Activated naive CD4-positive, alpha-beta T cell treated with Interleukin-2 at 50 U/mL for 16 hours (primary cell): ENCODE results near the gene NCAPG2.

Experiments
- DNase-seq: peaks from one replicate; pipeline ENCODE4 v3.0.0-alpha.2; 2020

Gene NCAPG2

GRCh38 chr7:158732494-158733219 lies 28.1 kb upstream of the NCAPG2 start:
- DNase-seq = no peak

GRCh38 chr7:158731761-158732160 lies 27.2 kb upstream of the NCAPG2 start:
- no peak for DNase-seq

DNA sequence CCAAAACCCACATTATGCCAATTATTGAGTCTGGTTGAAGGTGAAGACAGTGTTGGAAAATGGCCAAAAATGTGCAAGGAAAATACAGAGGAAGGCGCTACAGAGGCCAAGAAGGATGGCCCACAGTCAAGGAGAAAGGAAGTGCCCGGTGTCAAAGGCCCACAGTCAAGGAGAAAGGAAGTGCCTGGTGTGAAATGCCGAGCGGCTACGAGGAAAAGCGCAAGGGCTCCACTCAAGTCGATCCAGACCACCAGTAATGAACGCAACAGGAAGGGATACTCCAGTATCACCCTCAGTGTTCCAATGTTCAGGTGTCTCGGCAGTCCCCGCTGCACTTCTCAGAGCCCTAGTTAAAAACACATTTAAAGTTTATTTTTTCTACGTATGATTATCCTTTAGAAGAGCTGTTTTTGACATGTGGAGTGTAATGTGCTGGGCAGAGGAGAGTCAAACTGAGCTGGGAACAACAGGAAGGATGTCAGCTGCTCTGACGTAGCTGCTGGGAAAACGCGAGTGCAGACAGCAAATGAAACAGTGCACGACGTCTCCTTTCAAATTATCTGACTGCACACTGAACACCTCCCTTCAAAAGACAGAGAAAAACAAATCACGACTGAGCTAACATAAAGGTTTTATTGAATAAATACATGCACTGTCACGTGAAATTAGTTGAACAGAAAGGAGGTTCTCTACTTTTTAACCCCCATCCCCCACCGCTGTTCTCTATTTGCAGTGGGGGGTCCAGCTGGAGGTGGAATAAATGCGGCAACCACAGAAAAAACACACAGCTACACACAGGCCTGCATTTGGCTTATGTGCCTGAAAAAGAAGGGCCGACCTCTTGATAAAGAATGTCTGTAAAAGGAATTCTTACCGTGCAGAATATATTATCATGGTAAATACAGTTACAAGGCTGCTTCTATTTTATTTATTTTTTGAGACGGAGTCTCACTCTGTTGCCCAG lies 26.1 kb upstream of the NCAPG2 start:
- no peak for DNase-seq

DNA sequence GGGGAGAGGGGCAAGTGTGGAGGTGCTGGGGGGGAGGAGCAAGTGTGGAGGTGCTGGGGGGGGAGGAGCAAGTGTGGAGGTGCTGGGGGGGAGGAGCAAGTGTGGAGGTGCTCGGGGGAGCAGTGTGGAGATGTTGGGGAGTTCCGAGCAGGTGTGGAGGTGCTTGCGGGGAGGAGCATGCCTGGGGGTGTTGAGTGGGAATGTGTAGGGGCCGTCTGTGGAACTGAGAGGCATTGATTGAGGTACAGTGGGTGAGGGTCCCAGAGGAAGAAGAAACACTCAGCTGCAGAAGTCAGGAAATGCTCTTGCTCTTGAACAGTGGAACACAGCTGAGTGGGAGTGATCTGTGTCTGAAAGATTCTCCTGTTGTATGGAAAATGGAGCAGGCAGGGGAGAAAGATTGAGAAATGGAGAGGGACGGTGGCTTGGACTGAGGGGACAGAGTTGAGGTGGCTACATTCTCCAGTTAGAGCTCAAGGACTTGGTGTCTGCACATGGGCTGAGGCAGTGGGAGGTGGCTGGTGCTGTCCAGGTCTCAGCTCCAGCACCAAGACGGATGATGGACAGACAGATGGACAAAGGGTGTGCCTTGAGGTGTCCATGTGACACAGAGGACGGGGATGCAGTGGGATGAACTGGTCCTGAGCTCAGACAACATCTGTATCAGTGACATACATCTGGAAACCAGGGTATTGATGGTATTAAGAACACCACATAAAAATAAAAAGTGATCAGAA lies 25.2 kb upstream of the NCAPG2 start:
- no peak for DNase-seq

GRCh38 chr7:158728911-158729645 lies 24.5 kb upstream of the NCAPG2 start:
- no peak for DNase-seq

DNA sequence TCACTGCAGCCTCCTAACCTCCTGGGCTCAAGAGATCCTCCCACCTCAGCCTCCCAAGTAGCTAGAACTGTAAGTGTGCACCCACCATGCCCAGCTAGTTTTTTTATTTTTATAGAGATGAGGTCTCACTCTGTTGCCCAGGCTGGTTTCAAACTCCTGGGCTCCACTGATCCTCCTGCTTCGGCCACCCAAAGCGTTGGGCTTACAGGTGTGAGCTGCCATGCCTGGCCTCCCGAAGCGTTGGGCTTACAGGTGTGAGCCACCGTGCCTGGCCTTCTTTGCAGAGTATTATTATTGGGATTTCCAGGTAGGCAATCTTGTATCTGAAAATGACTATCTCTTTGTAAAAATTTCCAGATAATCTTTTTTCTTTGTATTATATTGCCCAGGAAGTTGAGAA lies 23.1 kb upstream of the NCAPG2 start:
- DNase-seq = no peak

GRCh38 chr7:158726277-158726807 lies 21.7 kb upstream of the NCAPG2 start:
- DNase-seq = no peak

DNA sequence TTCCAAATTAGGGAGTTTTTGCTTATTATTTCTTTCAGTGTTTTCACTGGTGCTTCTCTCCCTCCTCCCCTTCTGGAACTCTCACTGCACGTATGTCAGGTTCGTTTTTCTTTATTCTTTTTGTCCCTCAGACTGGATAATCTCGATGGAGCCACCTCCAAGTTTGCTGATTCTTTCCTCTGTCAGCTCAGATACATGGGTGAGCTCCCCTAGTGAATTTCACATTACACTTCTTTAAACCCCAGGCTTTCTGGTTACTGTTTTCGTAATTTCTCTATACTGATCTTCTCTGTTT lies 20.8 kb upstream of the NCAPG2 start:
- DNase-seq = no peak

- no peak for DNase-seq
Measured at GRCh38 chr7:158724658-158725505, 20.3 kb upstream of the NCAPG2 start.

DNA sequence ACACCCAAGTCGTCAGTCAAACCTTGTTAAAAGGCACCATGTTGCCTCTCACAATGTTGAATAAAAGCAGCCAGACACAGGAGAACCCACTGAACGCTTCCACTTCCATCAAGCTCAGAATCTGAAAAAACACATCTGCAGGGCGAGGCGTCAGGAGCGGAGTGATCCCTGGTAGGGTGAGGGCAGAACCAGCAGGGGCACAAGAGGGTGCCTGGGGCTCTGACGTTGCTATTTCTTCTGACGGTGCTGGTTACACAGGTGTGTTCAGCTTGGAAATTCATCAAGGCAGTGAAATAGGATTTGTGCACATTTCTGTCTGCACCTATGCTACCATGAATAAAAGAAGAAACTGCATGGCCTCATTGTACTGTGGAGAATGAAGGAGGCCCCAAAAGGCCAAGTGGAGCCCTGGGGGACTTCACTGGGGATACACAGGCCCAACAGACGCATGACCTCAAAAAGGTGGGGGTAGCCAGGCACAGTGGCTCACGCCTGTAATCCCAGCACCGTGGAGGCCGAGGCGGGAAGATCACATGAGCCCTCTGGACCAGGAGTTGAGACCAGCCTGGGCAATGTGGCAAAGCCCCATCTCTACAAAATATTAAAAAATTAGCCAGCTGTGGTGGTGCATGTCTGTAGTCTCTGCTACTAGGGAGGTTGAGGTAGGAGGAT lies 19.2 kb upstream of the NCAPG2 start:
- DNase-seq = no peak

- DNase-seq = no peak
Measured at GRCh38 chr7:158723266-158723665, 18.7 kb upstream of the NCAPG2 start.

DNA sequence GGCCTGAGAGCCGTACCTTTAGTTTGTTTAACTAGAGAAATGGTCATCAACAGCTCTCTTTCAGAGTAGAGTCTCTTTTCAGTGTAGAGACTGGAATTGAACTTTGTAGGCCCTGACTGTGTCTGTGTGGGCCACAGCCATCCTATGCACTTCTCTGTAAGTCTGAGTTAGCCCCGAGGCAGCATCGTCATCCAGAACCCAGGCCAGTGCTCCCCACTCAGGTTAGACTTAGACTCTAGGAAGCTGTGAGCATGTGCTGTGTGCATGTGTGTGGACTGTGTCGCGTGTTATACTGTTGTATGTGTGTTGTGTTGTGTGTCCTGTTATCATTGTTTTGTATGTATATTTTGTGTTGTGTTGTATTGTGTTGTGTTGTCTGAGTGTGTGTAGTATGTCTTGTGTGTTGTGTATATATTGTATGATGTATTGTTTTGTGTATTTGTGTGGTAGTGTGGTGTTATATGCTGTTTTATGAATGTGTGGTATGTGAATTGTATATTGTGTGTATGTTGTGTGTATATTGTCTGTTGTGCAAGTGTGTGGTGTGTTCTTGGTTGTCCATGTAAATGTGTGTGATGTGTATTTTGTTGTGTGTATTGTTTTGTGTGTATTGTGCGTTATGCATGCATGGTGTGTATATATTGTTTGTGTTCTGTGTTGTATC lies 18.1 kb upstream of the NCAPG2 start:
- no peak for DNase-seq

GRCh38 chr7:158720112-158720511 lies 15.5 kb upstream of the NCAPG2 start:
- DNase-seq = no peak

DNA sequence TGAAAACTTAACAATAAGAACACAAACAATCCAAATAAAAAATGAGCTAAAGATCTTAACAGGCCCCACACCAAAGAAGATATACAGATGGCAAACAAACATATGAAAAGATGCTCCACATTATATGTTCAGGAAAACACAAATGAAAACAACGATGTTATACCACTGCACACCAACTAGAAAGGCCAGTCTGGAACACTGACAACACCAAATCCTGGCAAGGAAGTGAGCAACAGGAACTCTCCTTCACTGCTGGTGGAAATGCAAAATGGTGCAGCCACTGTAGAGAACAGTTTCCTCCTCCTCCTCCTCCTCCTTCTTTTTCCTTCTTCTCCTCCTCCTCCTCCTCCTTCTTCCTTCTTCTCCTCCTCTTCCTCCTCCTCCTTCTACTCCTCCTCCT lies 12.2 kb upstream of the NCAPG2 start:
- no peak for DNase-seq

GRCh38 chr7:158710651-158711102 lies 6.1 kb upstream of the NCAPG2 start:
- DNase-seq = no peak

DNA sequence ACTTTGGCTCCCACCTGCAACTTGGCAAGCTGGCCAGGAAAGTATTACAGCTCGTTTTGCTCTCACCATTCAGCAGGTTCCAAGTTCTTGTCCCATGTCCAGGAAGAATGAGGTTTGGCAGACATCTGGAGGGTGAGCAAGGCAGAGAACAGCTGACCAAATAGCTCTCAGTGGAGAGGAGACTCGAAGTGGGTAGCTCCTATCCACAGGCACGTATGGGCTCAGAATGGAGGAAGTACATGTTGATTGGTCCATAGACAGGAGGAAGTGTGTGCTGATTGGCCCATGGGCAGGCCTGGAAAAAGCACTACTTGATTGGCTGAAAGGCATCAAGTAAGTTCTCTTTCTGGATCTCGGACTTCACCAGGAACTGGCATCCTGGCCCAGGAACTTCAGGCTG lies 3.0 kb upstream of the NCAPG2 start:
- no peak for DNase-seq

GRCh38 chr7:158706710-158707590 lies 2.3 kb upstream of the NCAPG2 start:
- no peak for DNase-seq

DNA sequence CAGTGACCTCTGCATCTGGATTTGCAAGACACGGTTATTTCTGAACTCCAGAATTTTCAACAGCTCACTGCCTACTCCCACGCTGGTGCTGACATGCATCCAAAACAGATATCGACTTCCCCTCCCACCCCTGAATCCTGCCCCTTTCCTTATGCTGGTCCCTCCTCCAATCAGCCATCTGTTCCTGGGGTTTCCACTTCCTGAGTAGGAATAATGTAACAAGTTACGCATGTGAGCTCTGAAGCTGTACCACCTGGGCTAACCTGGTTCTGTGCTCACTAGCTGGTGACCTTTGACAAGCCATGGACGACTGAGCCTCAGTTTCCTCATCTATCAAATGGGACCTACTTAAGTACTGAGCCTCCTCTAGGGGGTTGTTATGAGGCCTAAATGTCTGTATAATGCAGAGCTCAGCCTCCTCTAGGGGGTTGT lies 1.7 kb upstream of the NCAPG2 start:
- DNase-seq = no peak

- no peak for DNase-seq
Measured at GRCh38 chr7:158705234-158705850, 738 bp upstream of the NCAPG2 start.
